ENCODE results near the gene CCT6B. TPM values are rescaled to one million over a fixed set of nuclear protein-coding genes. Genes with fewer than 3 reads are reported as not detected.

Gene CCT6B
- total and polyA plus RNA-seq, 2 of the 13 experiments (the other 11 are each of a cell fraction or from before 2014, with no cell fraction given) = 0.41 to 1.4 TPM

GRCh38 chr17:34980353-34980680, 19.1 kb upstream of the CCT6B start, which contains the start of gene LIG3:
Gene LIG3 (plus strand): TSS chr17:34980512. CDS start chr17:34983006, 2,494 bp downstream.
- peak within 1 kb of the TSS; percentile 98 for H3K27ac ChIP-seq (ENCODE audit: extremely low read length, insufficient read depth, low read length)
- H3K9ac ChIP-seq (ENCODE audit: insufficient read depth, low read depth, low read length) = peak within 1 kb of the TSS; percentile 99
- H3K4me2 ChIP-seq (ENCODE audit: low read depth, low read length) = peak within 1 kb of the TSS; percentile 85
- FAIRE-seq (peak; percentile 59), ATAC-seq (peak; percentile 79), DNase-seq (ENCODE audit: low spot score) (peak; percentile 89)
- H3K4me3 ChIP-seq (replicated peaks in 1 of 3; ENCODE audit: insufficient read depth in 1 of 3, low read depth in 2 of 3, low read length in 3 of 3) = peak within 1 kb of the TSS; percentile 73 to 87 (median 86)
- H3K9me3 ChIP-seq (ENCODE audit: low read length) = no peaks in the 10 kb centered on the region
- no peaks in the 10 kb centered on the region; the same call in 1 of the 2 replicates for H4K20me1 ChIP-seq (ENCODE audit: insufficient read depth, low read length)
- H3K79me2 ChIP-seq (ENCODE audit: insufficient read depth, low read length) = peaks cover 32% of the 10 kb centered on the region
- H2AFZ ChIP-seq (ENCODE audit: low read length) = no peak within 1 kb of the TSS
- no peaks in the 10 kb centered on the region for H3K27me3 ChIP-seq (ENCODE audit: control insufficient read depth in 1 of 2, insufficient read depth in 2 of 2, low read length in 2 of 2)
- ChIA-PET POLR2A (interaction anchor here (1.0 to 3.2 kb wide), 8 partner anchors 16 to 148 kb away, joined by 3 to 14 read pairs (median 6); partner anchors contain the start of genes CCT6B, RFFL and ZNF830), CTCF (ENCODE audit: low intra/inter-chr PET ratio, low total read pairs) (no interaction called here)
- in situ Hi-C loops (cut with HindIII; ENCODE audit: extremely low pct_ligation_motif_present, low pct_unique_long_range_greater_than_20kb) (no loop called here), intact Hi-C loops (cut with micrococcal nuclease; ENCODE audit: unreplicated experiment) (loop anchor here (2.0 kb wide), 1 partner anchor 20 kb away; the partner anchor contains the start of genes CCT6B and ZNF830)
- 10% methylated on average over 4 of the region's 39 CpGs for WGBS (ENCODE audit: low lambda C conversion rate)
- peaks cover 2 to 18% of the 10 kb centered on the region in 2 experiments; a peak in 4 of 5 replicates for H3K36me3 ChIP-seq (replicated peaks in 1 of 2; ENCODE audit: control insufficient read depth in 1 of 2, insufficient read depth in 2 of 2, low read length in 2 of 2)
- no TSS peak for BruUV-seq (replicated peaks)
- peaks cover 44% of the 10 kb centered on the region for H3K4me1 ChIP-seq (ENCODE audit: insufficient read depth, low read length)
- TF ChIP-seq ZFP36L1 (CRISPR knock-in tag; IDR thresholded peaks at IDR 0.05) = no peak
- TF ChIP-seq, protein P1, sequence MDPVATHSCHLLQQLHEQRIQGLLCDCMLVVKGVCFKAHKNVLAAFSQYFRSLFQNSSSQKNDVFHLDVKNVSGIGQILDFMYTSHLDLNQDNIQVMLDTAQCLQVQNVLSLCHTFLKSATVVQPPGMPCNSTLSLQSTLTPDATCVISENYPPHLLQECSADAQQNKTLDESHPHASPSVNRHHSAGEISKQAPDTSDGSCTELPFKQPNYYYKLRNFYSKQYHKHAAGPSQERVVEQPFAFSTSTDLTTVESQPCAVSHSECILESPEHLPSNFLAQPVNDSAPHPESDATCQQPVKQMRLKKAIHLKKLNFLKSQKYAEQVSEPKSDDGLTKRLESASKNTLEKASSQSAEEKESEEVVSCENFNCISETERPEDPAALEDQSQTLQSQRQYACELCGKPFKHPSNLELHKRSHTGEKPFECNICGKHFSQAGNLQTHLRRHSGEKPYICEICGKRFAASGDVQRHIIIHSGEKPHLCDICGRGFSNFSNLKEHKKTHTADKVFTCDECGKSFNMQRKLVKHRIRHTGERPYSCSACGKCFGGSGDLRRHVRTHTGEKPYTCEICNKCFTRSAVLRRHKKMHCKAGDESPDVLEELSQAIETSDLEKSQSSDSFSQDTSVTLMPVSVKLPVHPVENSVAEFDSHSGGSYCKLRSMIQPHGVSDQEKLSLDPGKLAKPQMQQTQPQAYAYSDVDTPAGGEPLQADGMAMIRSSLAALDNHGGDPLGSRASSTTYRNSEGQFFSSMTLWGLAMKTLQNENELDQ (CRISPR knock-in tag; IDR thresholded peaks at IDR 0.05; ENCODE audit: borderline replicate concordance) = no peak
- 0 out of 2 replicates have a peak, but pooled peaks have one; percentile 49 for TF ChIP-seq CBFB (CRISPR knock-in tag; IDR thresholded peaks at IDR 0.05)
- no peak for TF ChIP-seq ZNF256 (CRISPR knock-in tag; conservative IDR thresholded peaks at IDR 0.05)
- no peak for TF ChIP-seq MATR3 (CRISPR knock-in tag; IDR thresholded peaks at IDR 0.05)
- no peak for TF ChIP-seq ZNF713 (CRISPR knock-in tag; IDR thresholded peaks at IDR 0.05)
- TF ChIP-seq, protein P2, sequence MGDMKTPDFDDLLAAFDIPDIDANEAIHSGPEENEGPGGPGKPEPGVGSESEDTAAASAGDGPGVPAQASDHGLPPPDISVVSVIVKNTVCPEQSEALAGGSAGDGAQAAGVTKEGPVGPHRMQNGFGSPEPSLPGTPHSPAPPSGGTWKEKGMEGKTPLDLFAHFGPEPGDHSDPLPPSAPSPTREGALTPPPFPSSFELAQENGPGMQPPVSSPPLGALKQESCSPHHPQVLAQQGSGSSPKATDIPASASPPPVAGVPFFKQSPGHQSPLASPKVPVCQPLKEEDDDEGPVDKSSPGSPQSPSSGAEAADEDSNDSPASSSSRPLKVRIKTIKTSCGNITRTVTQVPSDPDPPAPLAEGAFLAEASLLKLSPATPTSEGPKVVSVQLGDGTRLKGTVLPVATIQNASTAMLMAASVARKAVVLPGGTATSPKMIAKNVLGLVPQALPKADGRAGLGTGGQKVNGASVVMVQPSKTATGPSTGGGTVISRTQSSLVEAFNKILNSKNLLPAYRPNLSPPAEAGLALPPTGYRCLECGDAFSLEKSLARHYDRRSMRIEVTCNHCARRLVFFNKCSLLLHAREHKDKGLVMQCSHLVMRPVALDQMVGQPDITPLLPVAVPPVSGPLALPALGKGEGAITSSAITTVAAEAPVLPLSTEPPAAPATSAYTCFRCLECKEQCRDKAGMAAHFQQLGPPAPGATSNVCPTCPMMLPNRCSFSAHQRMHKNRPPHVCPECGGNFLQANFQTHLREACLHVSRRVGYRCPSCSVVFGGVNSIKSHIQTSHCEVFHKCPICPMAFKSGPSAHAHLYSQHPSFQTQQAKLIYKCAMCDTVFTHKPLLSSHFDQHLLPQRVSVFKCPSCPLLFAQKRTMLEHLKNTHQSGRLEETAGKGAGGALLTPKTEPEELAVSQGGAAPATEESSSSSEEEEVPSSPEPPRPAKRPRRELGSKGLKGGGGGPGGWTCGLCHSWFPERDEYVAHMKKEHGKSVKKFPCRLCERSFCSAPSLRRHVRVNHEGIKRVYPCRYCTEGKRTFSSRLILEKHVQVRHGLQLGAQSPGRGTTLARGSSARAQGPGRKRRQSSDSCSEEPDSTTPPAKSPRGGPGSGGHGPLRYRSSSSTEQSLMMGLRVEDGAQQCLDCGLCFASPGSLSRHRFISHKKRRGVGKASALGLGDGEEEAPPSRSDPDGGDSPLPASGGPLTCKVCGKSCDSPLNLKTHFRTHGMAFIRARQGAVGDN (CRISPR knock-in tag; IDR thresholded peaks at IDR 0.05) = peak; percentile 90
- no peak for TF ChIP-seq LCORL (IDR thresholded peaks at IDR 0.05)
- TF ChIP-seq LCORL (CRISPR knock-in tag; IDR thresholded peaks at IDR 0.05) = 0 out of 2 replicates have a peak, but pooled peaks have one; percentile 46
- no peak for TF ChIP-seq ZNF776 (CRISPR knock-in tag; IDR thresholded peaks at IDR 0.05)
- no peak for TF ChIP-seq PHB2 (IDR thresholded peaks at IDR 0.05; ENCODE audit: partially characterized antibody)
- peak; percentile 38 for TF ChIP-seq ELF3 (CRISPR knock-in tag; IDR thresholded peaks at IDR 0.05)
- TF ChIP-seq, protein P3, sequence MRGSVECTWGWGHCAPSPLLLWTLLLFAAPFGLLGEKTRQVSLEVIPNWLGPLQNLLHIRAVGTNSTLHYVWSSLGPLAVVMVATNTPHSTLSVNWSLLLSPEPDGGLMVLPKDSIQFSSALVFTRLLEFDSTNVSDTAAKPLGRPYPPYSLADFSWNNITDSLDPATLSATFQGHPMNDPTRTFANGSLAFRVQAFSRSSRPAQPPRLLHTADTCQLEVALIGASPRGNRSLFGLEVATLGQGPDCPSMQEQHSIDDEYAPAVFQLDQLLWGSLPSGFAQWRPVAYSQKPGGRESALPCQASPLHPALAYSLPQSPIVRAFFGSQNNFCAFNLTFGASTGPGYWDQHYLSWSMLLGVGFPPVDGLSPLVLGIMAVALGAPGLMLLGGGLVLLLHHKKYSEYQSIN (CRISPR knock-in tag; IDR thresholded peaks at IDR 0.05; ENCODE audit: borderline replicate concordance) = no peak
- no peak for TF ChIP-seq SOX5 (CRISPR knock-in tag; IDR thresholded peaks at IDR 0.05; ENCODE audit: borderline replicate concordance)
- peak; percentile 2; the same call in 1 of the 2 replicates for TF ChIP-seq TBX2 (CRISPR knock-in tag; IDR thresholded peaks at IDR 0.05; ENCODE audit: borderline replicate concordance)
- TF ChIP-seq ZNF430 (CRISPR knock-in tag; IDR thresholded peaks at IDR 0.05) = peak; percentile 31; the same call in 1 of the 2 replicates
- TF ChIP-seq RELA (CRISPR knock-in tag; IDR thresholded peaks at IDR 0.05) = no peak
- TF ChIP-seq SALL1 (CRISPR knock-in tag; IDR thresholded peaks at IDR 0.05) = peak; percentile 79
- TF ChIP-seq ZFP1 (CRISPR knock-in tag; IDR thresholded peaks at IDR 0.05) = no peak
